Left lung (tissue), 10 donors: ENCODE measurements around the gene GON7. TPM values are rescaled to one million over a fixed set of nuclear protein-coding genes. Genes with fewer than 3 reads are reported as not detected.
A peak's percentile ranks its signal among the peaks of the same experiment; 100 is the strongest.
"Not testable (repeated sequence)": the region's sequence is repeated elsewhere in the genome, so short reads cannot be mapped to it uniquely, and the experiment has no call there.

Experiments used
- ATAC-seq: fragments of 200-7000 bp; cut with Tn5 transposase; one replicate; pipeline ENCODE4 v1.9.1; 2020; ENCODE audit warnings: moderate library complexity
- DNase-seq, 4 donors: peaks; one replicate each; pipeline ENCODE4 v3.0.0-alpha.2; 2013 to 2020
- H3K27ac ChIP-seq, 2 donors: fragments of 200-600 bp; sonication (generic) in 1 of 2; one replicate each; pipeline versions ENCODE4 v1.5.0 to v1.8.0; 2020 to 2021
- H3K27me3 ChIP-seq, 2 donors: fragments of 200-600 bp; sonication (generic) in 1 of 2; one replicate each; pipeline versions ENCODE4 v1.5.0 to v1.8.0; 2020 to 2021
- H3K36me3 ChIP-seq, 2 donors: fragments of 200-600 bp; sonication (generic) in 1 of 2; one replicate each; pipeline versions ENCODE4 v1.5.0 to v1.8.0; 2020 to 2021
- H3K4me1 ChIP-seq, 2 donors: fragments of 200-600 bp; one replicate each; pipeline ENCODE4 v1.8.0; 2021
- H3K4me3 ChIP-seq, 2 donors: fragments of 200-600 bp; sonication (generic) in 1 of 2; one replicate each; pipeline versions ENCODE4 v1.5.0 to v1.8.0; 2020 to 2021; ENCODE audit warnings: mild to moderate bottlenecking in 1 of 2
- H3K9me3 ChIP-seq, 2 donors: fragments of 200-600 bp; sonication (generic) in 1 of 2; one replicate each; pipeline versions ENCODE4 v1.5.0 to v1.8.0; 2020 to 2021
- intact Hi-C, 2 donors: fragments of 100-400 bp; cut with DNase I; formaldehyde crosslinking; loops; one replicate each; pipeline versions ENCODE4 v1.11.2 to v1.14.2; 2022
- polyA plus RNA-seq, 6 donors: library from polyadenylated mRNA; unstranded; fragments of 120-200 nt; gene quantifications; one replicate each; pipeline ENCODE4 v1.2.1, GENCODE V29; 2013; ENCODE audit not compliant: insufficient read length in 6 of 6
- total RNA-seq, 2 donors: library from RNA; stranded (reverse); fragmentation: NEBNext Ultra II Directional; extraction: Animal tissue kit (Norgen Biotek cat#: 25700); gene quantifications; one replicate each; pipeline ENCODE4 v1.2.1, GENCODE V29; 2021
- TF ChIP-seq, protein P1 (sequence below), 2 donors: fragments of 200-600 bp; sonication (generic) in 1 of 2; IDR thresholded peaks; one replicate each; pipeline versions ENCODE4 v1.5.0 to v1.8.0; 2021; ENCODE audit warnings: antibody characterized with exemption in 2 of 2
- donor health status: DM: no; HTN: yes; CAD: no.
- donor health status: DM: no; HTN: no; CAD: no.

Gene GON7
- total and polyA plus RNA-seq, 8 donors, result 11.7 to 16.5 (median 13.3) TPM

DNA sequence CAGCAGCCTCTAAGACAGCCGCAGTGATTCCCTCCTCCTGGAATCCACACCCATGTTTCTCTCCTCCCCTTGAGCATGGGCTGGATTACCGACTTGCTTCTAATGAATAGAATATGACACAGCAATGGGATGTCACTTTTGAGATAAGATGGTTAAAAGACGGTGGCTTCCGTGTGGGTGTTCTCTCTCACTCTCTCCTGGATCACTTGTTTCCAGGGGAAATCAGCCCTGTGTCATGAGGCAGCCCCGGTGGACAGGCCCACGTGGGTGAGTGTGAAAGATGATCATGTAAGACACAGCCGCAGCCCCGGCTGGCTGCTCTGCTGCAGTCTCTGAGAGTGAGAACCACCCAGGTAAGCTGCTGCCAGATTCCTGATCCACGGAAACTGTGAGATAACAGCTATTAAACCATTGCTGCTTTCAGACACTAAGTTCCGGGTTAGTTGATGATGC is 32.9 kb downstream of the GON7 start:
- Histone ChIP-seq H3K36me3 (no peaks in the 10 kb centered on the region), H3K27me3 (peaks cover 0 to 17% of the 10 kb centered on the region in 2 donors), H3K27ac (no peak overlapping the region), H3K4me3 (no peak overlapping the region), H3K9me3 (no peaks in the 10 kb centered on the region), H3K4me1 (no peaks in the 10 kb centered on the region)
- TF ChIP-seq, protein P1, sequence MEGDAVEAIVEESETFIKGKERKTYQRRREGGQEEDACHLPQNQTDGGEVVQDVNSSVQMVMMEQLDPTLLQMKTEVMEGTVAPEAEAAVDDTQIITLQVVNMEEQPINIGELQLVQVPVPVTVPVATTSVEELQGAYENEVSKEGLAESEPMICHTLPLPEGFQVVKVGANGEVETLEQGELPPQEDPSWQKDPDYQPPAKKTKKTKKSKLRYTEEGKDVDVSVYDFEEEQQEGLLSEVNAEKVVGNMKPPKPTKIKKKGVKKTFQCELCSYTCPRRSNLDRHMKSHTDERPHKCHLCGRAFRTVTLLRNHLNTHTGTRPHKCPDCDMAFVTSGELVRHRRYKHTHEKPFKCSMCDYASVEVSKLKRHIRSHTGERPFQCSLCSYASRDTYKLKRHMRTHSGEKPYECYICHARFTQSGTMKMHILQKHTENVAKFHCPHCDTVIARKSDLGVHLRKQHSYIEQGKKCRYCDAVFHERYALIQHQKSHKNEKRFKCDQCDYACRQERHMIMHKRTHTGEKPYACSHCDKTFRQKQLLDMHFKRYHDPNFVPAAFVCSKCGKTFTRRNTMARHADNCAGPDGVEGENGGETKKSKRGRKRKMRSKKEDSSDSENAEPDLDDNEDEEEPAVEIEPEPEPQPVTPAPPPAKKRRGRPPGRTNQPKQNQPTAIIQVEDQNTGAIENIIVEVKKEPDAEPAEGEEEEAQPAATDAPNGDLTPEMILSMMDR (IDR thresholded peaks at IDR 0.05), result no peak
- DNase-seq (peak in 2 of 4 donors; percentile 19 to 50), ATAC-seq (no peak)
- intact Hi-C loops, result no loop called here

DNA sequence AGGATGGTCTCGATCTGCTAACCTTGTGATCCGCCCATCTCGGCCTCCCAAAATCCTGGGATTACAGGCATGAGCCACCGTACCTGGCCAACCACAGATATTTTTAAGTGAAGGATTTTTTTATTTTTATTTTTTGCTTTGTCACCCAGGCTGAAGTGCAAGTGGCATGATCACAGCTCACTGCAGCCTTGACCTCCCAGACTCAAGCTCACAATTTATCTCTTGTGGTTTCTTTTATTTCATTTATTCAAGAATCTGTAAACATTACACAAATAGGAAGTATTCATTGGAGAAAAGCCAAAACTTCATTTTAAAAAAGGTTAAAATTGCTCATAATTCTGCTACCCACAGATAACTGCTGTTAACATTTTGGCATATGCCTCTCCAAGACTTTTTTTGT is 35.5 kb downstream of the GON7 start:
- TF ChIP-seq, protein P1 (IDR thresholded peaks at IDR 0.05), result no peak
- no peak overlapping the region for H3K4me3 ChIP-seq
- peaks cover 0 to 17% of the 10 kb centered on the region in 2 donors for H3K27me3 ChIP-seq
- no peak overlapping the region for H3K27ac ChIP-seq
- ATAC-seq (no peak), DNase-seq (peak in 1 of 4 donors; percentile 1)
- H3K36me3 ChIP-seq, result no peaks in the 10 kb centered on the region
- intact Hi-C loops, result no loop called here
- no peaks in the 10 kb centered on the region for H3K4me1 ChIP-seq
- H3K9me3 ChIP-seq, result no peaks in the 10 kb centered on the region

DNA sequence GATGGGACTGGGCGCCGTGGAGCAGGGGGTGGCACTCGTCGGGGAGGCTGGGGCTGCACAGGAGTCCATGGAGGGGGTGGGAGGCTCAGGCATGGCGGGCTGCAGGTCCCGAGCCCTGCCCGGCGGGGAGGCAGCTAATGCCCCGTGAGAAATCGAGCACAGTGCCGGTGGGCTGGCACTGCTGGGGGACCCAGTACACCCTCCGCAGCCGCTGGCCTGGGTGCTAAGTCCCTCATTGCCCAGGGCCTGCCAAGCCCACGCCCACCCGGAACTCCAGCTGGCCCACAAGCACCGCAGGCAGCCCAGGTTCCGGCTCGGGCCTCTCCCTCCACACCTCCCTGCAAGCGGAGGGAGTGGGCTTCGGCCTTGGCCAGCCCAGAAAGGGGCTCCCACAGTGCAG is 36.7 kb downstream of the GON7 start:
- H3K9me3 ChIP-seq, H3K36me3 ChIP-seq, H3K27ac ChIP-seq, intact Hi-C loops, H3K4me1 ChIP-seq, H3K4me3 ChIP-seq, ATAC-seq: not testable (repeated sequence)
- DNase-seq, result peak in 2 of 4 donors; percentile 1 to 68
- peaks cover 0 to 17% of the 10 kb centered on the region in 2 donors for H3K27me3 ChIP-seq

DNA sequence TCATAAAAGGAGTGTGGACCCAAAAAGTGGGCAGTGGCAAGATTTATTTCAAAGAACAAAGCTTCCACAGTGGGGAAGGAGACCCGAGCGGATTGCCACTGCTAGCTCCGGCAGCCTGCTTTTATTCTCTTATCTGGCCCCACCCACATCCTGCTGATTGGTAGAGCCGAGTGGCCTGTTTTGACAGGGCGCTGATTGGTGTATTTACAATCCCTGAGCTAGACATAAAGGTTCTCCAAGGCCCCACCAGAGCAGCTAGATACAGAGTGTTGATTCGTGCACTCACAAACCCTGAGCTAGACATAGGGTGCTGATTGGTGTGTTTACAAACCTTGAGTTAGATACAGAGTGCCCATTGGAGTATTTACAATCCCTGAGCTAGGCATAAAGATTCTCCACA is 37.2 kb downstream of the GON7 start:
- H3K4me3 ChIP-seq, H3K4me1 ChIP-seq, H3K9me3 ChIP-seq, H3K36me3 ChIP-seq, H3K27ac ChIP-seq, intact Hi-C loops, ATAC-seq: not testable (repeated sequence)
- DNase-seq, result peak in 1 of 4 donors; percentile 8
- peaks cover 0 to 17% of the 10 kb centered on the region in 2 donors for H3K27me3 ChIP-seq

DNA sequence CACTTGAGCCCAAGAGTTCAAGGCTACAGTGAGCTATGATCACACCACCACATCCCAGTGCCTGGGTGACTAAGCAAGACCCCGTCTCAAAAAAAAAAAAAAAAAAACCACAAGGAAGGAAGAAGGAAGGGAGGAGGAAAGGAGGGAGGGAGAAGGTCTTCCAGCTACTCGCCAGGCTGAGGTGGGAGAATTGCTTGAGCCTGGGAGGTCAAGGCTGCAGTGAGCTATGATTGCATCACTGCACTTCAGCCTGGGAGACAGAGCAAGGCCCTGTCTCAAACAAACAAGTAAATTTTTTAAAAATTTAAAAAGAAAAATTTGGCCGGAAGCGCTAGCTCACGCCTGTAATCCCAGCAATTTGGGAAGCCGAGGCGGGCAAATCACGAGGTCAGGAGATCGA is 38.3 kb downstream of the GON7 start:
- H3K9me3 ChIP-seq, H3K4me1 ChIP-seq, H3K27ac ChIP-seq, H3K4me3 ChIP-seq, intact Hi-C loops, H3K36me3 ChIP-seq, ATAC-seq: not testable (repeated sequence)
- DNase-seq, result peak in 1 of 4 donors; percentile 0
- H3K27me3 ChIP-seq, result peaks cover 0 to 17% of the 10 kb centered on the region in 2 donors

DNA sequence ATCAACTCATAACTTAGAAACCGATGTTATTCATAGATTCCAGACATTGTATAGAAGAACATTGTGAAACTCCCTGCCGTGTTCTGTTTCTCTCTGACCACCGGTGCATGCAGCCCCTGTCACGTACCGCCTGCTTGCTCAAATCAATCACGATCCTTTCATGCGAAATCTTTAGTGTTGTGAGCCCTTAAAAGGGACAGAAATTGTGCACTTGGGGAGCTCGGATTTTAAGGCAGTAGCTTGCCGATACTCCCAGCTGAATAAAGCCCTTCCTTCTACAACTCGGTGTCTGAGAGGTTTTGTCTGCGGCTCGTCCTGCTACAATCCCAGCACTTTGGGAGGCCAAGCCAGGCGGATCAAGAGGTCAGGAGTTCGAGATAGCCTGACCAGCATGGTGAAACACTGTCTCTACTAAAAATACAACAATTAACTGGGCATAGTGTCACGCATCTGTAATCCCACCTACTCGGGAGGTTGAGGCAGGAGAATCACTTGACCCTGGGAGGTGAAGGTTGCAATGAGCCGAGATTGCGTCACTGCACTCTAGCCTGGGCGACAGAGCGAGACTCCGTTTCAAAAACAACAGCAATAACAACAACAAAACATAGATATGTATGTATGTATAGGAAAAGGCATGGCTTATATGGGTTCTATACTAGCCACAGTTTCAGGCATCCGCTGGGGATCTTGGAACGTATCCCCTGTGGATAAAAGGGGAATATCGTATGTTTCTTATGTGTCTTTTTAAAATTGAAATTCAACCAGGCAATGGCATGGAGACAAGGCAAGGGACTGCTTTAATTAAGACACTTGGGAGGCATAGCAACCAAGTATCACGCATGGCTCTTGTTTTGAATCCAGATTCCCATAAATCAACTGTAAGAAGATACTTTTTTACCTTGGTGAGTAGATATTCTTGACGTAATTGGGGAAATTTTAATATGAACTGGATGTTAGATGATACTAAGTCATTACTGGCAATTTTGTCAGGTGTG is 41.3 kb downstream of the GON7 start:
- H3K4me3 ChIP-seq, H3K36me3 ChIP-seq, intact Hi-C loops, H3K9me3 ChIP-seq, ATAC-seq, H3K27ac ChIP-seq, H3K27me3 ChIP-seq, H3K4me1 ChIP-seq: not testable (repeated sequence)
- DNase-seq, result peak in 1 of 4 donors; percentile 13

DNA sequence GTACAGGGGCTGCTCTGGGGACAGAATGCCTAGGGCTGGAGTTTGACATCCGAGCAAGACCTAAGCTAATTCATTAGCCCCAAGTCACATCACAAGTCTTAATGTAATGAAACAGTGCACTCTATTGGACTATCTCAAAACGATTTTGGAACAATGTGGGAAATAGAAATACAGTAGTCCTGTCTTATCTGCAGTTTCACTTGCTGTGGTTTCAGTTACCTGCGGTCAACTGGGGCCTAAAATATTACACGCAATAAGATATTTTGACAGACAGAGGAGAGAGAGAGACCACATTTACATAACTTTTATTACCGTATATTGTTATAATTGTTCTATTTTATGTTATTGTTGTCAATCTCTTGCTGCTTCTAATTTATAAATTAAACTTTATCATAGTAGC is 43.3 kb downstream of the GON7 start:
- intact Hi-C loops, result no loop called here
- no peak for DNase-seq
- Histone ChIP-seq H3K9me3 (no peaks in the 10 kb centered on the region), H3K36me3 (no peaks in the 10 kb centered on the region), H3K4me1 (no peaks in the 10 kb centered on the region), H3K27me3 (no peaks in the 10 kb centered on the region), H3K27ac (no peak overlapping the region), H3K4me3 (no peak overlapping the region)
- TF ChIP-seq, protein P1 (IDR thresholded peaks at IDR 0.05), result no peak
- no peak for ATAC-seq
